Measurements from ENCODE around the gene RPS15.

The RPS15 gene

GRCh38 chr19:1422943-1423342 lies 15.3 kb upstream of the RPS15 start:
- Histone ChIP-seq H3K4me3 (ENCODE audit: low read depth, low read length, poor library complexity, severe bottlenecking) (no peak overlapping the region), H3K4me1 (ENCODE audit: insufficient read depth, low read length, severe bottlenecking) (no peaks in the 10 kb centered on the region), H3K4me2 (ENCODE audit: low read length) (no peak overlapping the region), H3K9me2 (ENCODE audit: low read depth, low read length) (no peaks in the 10 kb centered on the region), H3K79me2 (ENCODE audit: insufficient read depth, low read length) (peaks cover 11% of the 10 kb centered on the region), H3F3A (ENCODE audit: insufficient read depth, low read length) (no peaks in the 10 kb centered on the region), H3K27ac (ENCODE audit: low read depth, low read length, poor library complexity, severe bottlenecking) (no peak overlapping the region), H3K9me3 (ENCODE audit: low read length) (no peaks in the 10 kb centered on the region), H3K36me3 (ENCODE audit: insufficient read depth, low read length) (peaks cover 97% of the 10 kb centered on the region), H2AFZ (ENCODE audit: low read length) (no peak overlapping the region), H3K27me3 (ENCODE audit: insufficient read depth, low read length) (no peaks in the 10 kb centered on the region), H3K9ac (ENCODE audit: low read length) (no peak overlapping the region), H4K20me1 (ENCODE audit: insufficient read depth, low read length) (no peaks in the 10 kb centered on the region)
- TF ChIP-seq CTCF (IDR thresholded peaks at IDR 0.05; ENCODE audit: low read length), result peak; percentile 28; the same call in 1 of the 2 replicates
- no peak for TF ChIP-seq EZH2 (IDR thresholded peaks at IDR 0.05; ENCODE audit: borderline replicate concordance, low read length)

- Histone ChIP-seq H3K36me3 (ENCODE audit: insufficient read depth, low read length) (peaks cover 97% of the 10 kb centered on the region), H3K4me3 (ENCODE audit: low read depth, low read length, poor library complexity, severe bottlenecking) (no peak overlapping the region), H3F3A (ENCODE audit: insufficient read depth, low read length) (no peaks in the 10 kb centered on the region), H4K20me1 (ENCODE audit: insufficient read depth, low read length) (no peaks in the 10 kb centered on the region), H3K9me3 (ENCODE audit: low read length) (no peaks in the 10 kb centered on the region), H3K27me3 (ENCODE audit: insufficient read depth, low read length) (no peaks in the 10 kb centered on the region), H3K79me2 (ENCODE audit: insufficient read depth, low read length) (peaks cover 5% of the 10 kb centered on the region), H3K9ac (ENCODE audit: low read length) (no peak overlapping the region), H3K4me1 (ENCODE audit: insufficient read depth, low read length, severe bottlenecking) (no peaks in the 10 kb centered on the region), H2AFZ (ENCODE audit: low read length) (no peak overlapping the region), H3K9me2 (ENCODE audit: low read depth, low read length) (no peaks in the 10 kb centered on the region), H3K4me2 (ENCODE audit: low read length) (no peak overlapping the region), H3K27ac (ENCODE audit: low read depth, low read length, poor library complexity, severe bottlenecking) (no peak overlapping the region)
- TF ChIP-seq EZH2 (IDR thresholded peaks at IDR 0.05; ENCODE audit: borderline replicate concordance, low read length) (no peak), CTCF (IDR thresholded peaks at IDR 0.05; ENCODE audit: low read length) (no peak)
Measured at GRCh38 chr19:1423436-1424191, 14.6 kb upstream of the RPS15 start.

GRCh38 chr19:1424192-1424955 lies 13.8 kb upstream of the RPS15 start:
- Histone ChIP-seq H3K9ac (ENCODE audit: low read length) (no peak overlapping the region), H3K79me2 (ENCODE audit: insufficient read depth, low read length) (no peaks in the 10 kb centered on the region), H3K27ac (ENCODE audit: low read depth, low read length, poor library complexity, severe bottlenecking) (no peak overlapping the region)

More at GRCh38 chr19:1424192-1424955, 13.8 kb upstream of the RPS15 start:
- H4K20me1 ChIP-seq (ENCODE audit: insufficient read depth, low read length), result no peaks in the 10 kb centered on the region
- H3K27me3 ChIP-seq (ENCODE audit: insufficient read depth, low read length), result no peaks in the 10 kb centered on the region
- no peaks in the 10 kb centered on the region for H3K9me2 ChIP-seq (ENCODE audit: low read depth, low read length)
- H3K4me2 ChIP-seq (ENCODE audit: low read length), result no peak overlapping the region
- H3K9me3 ChIP-seq (ENCODE audit: low read length), result no peaks in the 10 kb centered on the region
- TF ChIP-seq CTCF (IDR thresholded peaks at IDR 0.05; ENCODE audit: low read length) (no peak), EZH2 (IDR thresholded peaks at IDR 0.05; ENCODE audit: borderline replicate concordance, low read length) (no peak)
- no peak overlapping the region for H2AFZ ChIP-seq (ENCODE audit: low read length)
- H3F3A ChIP-seq (ENCODE audit: insufficient read depth, low read length), result no peaks in the 10 kb centered on the region
- H3K36me3 ChIP-seq (ENCODE audit: insufficient read depth, low read length), result peaks cover 97% of the 10 kb centered on the region
- H3K4me3 ChIP-seq (ENCODE audit: low read depth, low read length, poor library complexity, severe bottlenecking), result no peak overlapping the region
- no peaks in the 10 kb centered on the region for H3K4me1 ChIP-seq (ENCODE audit: insufficient read depth, low read length, severe bottlenecking)
